ENCODE data around the gene SLAMF6. TPM values are rescaled to one million over a fixed set of nuclear protein-coding genes. Genes with fewer than 3 reads are reported as not detected.
"Not testable (repeated sequence)": the region's sequence is repeated elsewhere in the genome, so short reads cannot be mapped to it uniquely, and the experiment has no call there.

SLAMF6 gene
- total RNA-seq: 1 to 10 TPM; 1.2 to 1.5 TPM
- 1 to 10 TPM in 1 of 2 donors, not detected in 1; 1.5 TPM for polyA plus RNA-seq
- long read RNA-seq, donor 1, partial matches to known transcripts: 0 of 2 reads
- long read RNA-seq, donor 1, other reads (novel, unspliced or antisense): 2 of 2 reads
- long read RNA-seq, donor 2: 0 reads

DNA sequence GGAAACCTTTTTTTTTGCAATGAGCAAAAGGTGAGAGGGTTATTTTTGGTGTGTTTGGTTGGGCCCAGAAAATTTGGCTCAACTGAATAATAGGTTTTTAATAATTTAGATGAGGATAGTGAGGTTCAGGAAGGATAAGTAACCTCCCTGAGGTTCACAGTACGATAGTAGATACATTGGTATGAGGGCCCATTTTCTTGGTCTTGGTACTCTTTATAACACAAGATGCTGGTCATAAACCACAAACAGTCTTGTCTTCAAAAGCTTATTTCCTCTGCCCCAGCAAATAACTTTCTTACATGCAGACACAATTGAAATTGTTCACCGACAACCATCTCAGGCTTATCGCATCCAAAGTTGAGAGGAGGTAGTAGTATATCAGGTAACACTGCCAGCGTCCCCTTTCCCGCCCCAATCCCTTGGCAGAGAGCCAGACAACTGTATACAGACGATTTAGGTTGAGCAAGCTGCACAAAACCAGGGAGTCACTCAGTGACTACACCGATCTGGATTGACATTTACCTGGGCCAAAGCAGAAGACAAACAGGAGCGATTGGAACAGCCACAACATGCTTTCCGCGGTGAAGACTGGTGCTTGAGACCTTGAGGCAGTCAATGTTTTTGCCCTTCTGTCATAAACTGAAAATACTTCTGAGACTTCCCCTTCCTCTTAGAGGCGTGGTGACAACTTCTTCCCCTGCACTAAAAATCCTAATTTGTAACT lies at the start of gene SLAMF6:
Gene SLAMF6, minus strand, starts transcription at position 634 of the 724 bp plus-strand sequence. Its CDS starts 63 bp downstream, at position 571.
- Histone ChIP-seq H3K27me3 (ENCODE audit: control insufficient read depth in 1 of 2, insufficient read depth in 2 of 2, low read length in 1 of 2) (no peaks in the 10 kb centered on the region), H3K4me1 (ENCODE audit: control insufficient read depth in 1 of 2, insufficient read depth in 2 of 2, low read length in 2 of 2) (peaks cover 0 to 2% of the 10 kb centered on the region in 2 donors), H3K9me3 (ENCODE audit: control insufficient read depth, low read length) (no peaks in the 10 kb centered on the region), H3K36me3 (ENCODE audit: control insufficient read depth in 1 of 2, insufficient read depth in 2 of 2, low read length in 1 of 2) (no peaks in the 10 kb centered on the region), H3K27ac (ENCODE audit: low read depth in 1 of 2, low read length in 2 of 2) (no peak within 1 kb of the TSS), H3K4me3 (ENCODE audit: low read length in 2 of 2) (no peak within 1 kb of the TSS)
- no peak for DNase-seq
- intact Hi-C loops (cut with DNase I): no loop called here
- WGBS, 2 donors: 79 to 81% methylated on average over 11 of the region's 11 CpGs
- ATAC-seq (ENCODE audit: low FRiP score): no peak

DNA sequence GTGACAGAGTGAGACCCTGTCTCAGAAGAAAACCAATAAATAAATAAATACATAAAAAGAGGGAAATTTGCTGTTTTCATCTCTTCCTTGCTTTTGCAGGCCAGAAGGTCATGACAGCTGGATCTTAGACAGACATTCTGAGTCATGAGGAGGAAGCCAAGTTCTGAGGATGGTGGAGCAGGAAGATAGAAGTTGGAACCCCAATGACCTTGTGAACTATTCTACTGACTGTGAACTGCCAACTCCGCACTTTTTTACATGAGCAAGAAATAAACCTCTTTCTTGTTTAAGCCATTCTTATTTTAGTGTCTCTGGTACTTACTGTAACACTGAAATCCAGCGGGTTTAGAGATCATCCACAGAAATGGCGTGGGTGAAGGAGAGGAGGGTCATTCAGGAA lies 47.8 kb upstream of the SLAMF6 start:
- no peaks in the 10 kb centered on the region for H3K4me1 ChIP-seq (ENCODE audit: control insufficient read depth in 1 of 2, insufficient read depth in 2 of 2, low read length in 2 of 2)
- H3K4me3 ChIP-seq (ENCODE audit: low read length in 2 of 2): no peak overlapping the region
- no peaks in the 10 kb centered on the region for H3K27me3 ChIP-seq (ENCODE audit: control insufficient read depth in 1 of 2, insufficient read depth in 2 of 2, low read length in 1 of 2)
- H3K36me3 ChIP-seq (ENCODE audit: control insufficient read depth in 1 of 2, insufficient read depth in 2 of 2, low read length in 1 of 2): no peaks in the 10 kb centered on the region
- H3K9me3 ChIP-seq (ENCODE audit: control insufficient read depth, low read length): peaks cover 1% of the 10 kb centered on the region
- H3K27ac ChIP-seq (ENCODE audit: low read depth in 1 of 2, low read length in 2 of 2): no peak overlapping the region
- intact Hi-C loops (cut with DNase I): no loop called here
- DNase-seq (no peak), ATAC-seq (ENCODE audit: low FRiP score) (no peak)
- 80 to 82% methylated on average over 3 of the region's 3 CpGs for WGBS, 2 donors

DNA sequence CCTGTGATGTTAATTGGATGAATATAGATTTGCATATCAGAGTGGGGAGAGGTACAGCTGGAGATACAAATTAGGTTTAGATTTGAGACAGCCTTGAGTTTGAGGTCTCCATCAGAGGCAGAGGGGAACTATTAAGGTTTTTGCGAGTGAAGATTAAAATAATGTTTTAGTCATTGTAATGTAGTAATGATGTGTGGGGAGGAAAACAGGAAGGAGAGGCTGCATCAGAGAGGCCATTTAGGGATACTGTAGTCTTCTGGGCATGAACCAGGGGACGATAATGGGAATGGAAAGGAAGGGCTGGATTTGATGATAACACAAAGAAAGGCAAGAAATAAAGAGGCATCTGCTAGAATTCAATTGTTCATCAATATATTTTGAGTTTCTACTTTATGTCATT lies 46.8 kb upstream of the SLAMF6 start:
- no peak overlapping the region for H3K4me3 ChIP-seq (ENCODE audit: low read length in 2 of 2)
- H3K36me3 ChIP-seq (ENCODE audit: control insufficient read depth in 1 of 2, insufficient read depth in 2 of 2, low read length in 1 of 2): no peaks in the 10 kb centered on the region
- no peaks in the 10 kb centered on the region for H3K27me3 ChIP-seq (ENCODE audit: control insufficient read depth in 1 of 2, insufficient read depth in 2 of 2, low read length in 1 of 2)
- no peak overlapping the region for H3K27ac ChIP-seq (ENCODE audit: low read depth in 1 of 2, low read length in 2 of 2)
- intact Hi-C loops (cut with DNase I): no loop called here
- WGBS, 2 donors: 70 to 78% methylated on average over 2 of the region's 2 CpGs
- ATAC-seq (ENCODE audit: low FRiP score) (no peak), DNase-seq (no peak)
- H3K9me3 ChIP-seq (ENCODE audit: control insufficient read depth, low read length): peaks cover 1% of the 10 kb centered on the region
- no peaks in the 10 kb centered on the region for H3K4me1 ChIP-seq (ENCODE audit: control insufficient read depth in 1 of 2, insufficient read depth in 2 of 2, low read length in 2 of 2)

DNA sequence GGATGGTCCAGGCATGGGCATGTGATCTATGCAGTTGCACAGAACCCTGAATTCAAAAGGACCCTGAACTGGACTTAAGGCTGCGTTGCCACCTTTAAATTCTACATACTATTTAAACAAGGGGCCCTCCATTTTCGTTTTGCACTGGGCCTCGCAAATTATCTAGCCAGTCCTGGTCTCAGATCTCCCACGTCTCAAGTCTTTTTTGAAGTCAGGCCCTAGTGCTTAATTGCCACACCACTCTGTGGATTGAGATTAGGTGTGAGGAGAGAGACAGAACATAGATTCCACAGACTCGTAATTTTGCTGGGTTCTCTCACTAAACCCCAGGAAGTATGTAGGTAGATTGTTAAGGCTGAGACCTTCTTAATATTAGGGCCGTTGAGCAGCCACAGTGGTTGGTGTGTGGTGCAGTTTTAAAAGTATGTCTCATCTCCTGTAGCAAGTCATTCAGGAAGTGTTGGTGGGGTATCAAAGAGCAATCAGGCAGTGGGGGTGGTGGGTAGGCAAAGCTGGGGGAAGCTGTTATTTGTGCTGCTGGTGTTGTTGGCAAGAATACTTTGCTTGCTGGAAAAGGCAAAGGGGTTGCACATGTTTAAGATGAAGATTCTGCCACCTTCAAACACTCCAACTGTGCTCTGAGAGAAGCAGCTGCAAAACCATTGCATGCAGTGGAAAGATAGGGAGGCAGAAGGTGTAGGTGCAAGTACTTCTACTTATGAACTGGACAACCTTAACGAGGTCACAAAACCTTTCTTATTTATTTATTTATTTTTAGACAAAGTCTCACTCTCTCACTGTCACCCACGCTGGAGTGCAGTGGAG lies 45.0 kb upstream of the SLAMF6 start:
- Histone ChIP-seq H3K27ac (ENCODE audit: low read depth in 1 of 2, low read length in 2 of 2) (no peak overlapping the region), H3K4me3 (ENCODE audit: low read length in 2 of 2) (no peak overlapping the region), H3K27me3 (ENCODE audit: control insufficient read depth in 1 of 2, insufficient read depth in 2 of 2, low read length in 1 of 2) (no peaks in the 10 kb centered on the region), H3K36me3 (ENCODE audit: control insufficient read depth in 1 of 2, insufficient read depth in 2 of 2, low read length in 1 of 2) (no peaks in the 10 kb centered on the region), H3K4me1 (ENCODE audit: control insufficient read depth in 1 of 2, insufficient read depth in 2 of 2, low read length in 2 of 2) (no peaks in the 10 kb centered on the region), H3K9me3 (ENCODE audit: control insufficient read depth, low read length) (no peaks in the 10 kb centered on the region)
- DNase-seq (no peak), ATAC-seq (ENCODE audit: low FRiP score) (no peak)
- 47 to 52% methylated on average over 8 of the region's 8 CpGs for WGBS, 2 donors
- intact Hi-C loops (cut with DNase I): no loop called here

DNA sequence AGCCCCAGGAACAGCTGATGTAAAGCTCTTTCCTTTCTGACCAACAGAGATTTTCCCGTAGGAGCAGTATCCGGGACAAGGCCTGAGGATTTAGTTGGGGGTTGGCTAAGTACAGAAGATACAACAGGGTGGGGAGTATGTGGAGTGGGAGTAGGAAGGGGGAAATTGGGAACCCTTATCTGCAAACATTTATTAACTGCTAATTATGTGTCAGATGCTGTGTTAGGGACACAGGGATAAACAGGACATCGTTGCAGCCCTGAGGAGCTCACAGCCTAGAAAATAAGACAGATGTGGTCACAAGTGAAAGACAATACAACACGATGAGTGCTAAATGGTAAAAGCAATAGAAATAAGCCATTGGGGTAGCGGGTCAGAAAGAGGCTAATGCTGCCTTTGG lies 44.3 kb upstream of the SLAMF6 start:
- Histone ChIP-seq H3K36me3 (ENCODE audit: control insufficient read depth in 1 of 2, insufficient read depth in 2 of 2, low read length in 1 of 2) (no peaks in the 10 kb centered on the region), H3K4me3 (ENCODE audit: low read length in 2 of 2) (no peak overlapping the region), H3K4me1 (ENCODE audit: control insufficient read depth in 1 of 2, insufficient read depth in 2 of 2, low read length in 2 of 2) (no peaks in the 10 kb centered on the region), H3K9me3 (ENCODE audit: control insufficient read depth, low read length) (no peaks in the 10 kb centered on the region), H3K27me3 (ENCODE audit: control insufficient read depth in 1 of 2, insufficient read depth in 2 of 2, low read length in 1 of 2) (no peaks in the 10 kb centered on the region), H3K27ac (ENCODE audit: low read depth in 1 of 2, low read length in 2 of 2) (no peak overlapping the region)
- ATAC-seq (ENCODE audit: low FRiP score): no peak
- intact Hi-C loops (cut with DNase I): no loop called here
- 83 to 85% methylated on average over 5 of the region's 5 CpGs for WGBS, 2 donors
- no peak for DNase-seq

DNA sequence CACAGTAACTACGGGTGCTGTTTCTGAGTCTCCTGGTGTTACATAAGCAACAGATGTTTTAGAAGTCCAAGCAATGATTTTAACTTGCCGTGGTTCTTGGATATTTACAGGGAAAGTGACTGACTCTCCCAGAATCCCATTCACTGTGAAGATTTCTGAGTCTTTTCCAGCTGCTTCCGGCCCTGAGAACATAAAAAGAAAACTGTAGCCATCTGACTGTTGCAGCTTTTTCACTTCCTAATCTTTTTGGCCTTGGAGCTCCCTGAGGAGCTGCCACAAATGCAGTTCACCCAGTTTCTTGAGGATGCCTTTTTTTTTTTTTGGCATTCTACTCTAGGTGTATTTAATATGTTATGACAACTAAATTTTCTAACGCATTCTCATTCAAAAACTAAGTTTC lies 42.5 kb upstream of the SLAMF6 start:
- no peaks in the 10 kb centered on the region for H3K27me3 ChIP-seq (ENCODE audit: control insufficient read depth in 1 of 2, insufficient read depth in 2 of 2, low read length in 1 of 2)
- no peak overlapping the region for H3K4me3 ChIP-seq (ENCODE audit: low read length in 2 of 2)
- H3K4me1 ChIP-seq (ENCODE audit: control insufficient read depth in 1 of 2, insufficient read depth in 2 of 2, low read length in 2 of 2): no peaks in the 10 kb centered on the region
- H3K27ac ChIP-seq (ENCODE audit: low read depth in 1 of 2, low read length in 2 of 2): no peak overlapping the region
- no peaks in the 10 kb centered on the region for H3K36me3 ChIP-seq (ENCODE audit: control insufficient read depth in 1 of 2, insufficient read depth in 2 of 2, low read length in 1 of 2)
- intact Hi-C loops (cut with DNase I): no loop called here
- H3K9me3 ChIP-seq (ENCODE audit: control insufficient read depth, low read length): no peaks in the 10 kb centered on the region
- ATAC-seq (ENCODE audit: low FRiP score) (no peak), DNase-seq (no peak)
- WGBS, 2 donors: 67 to 69% methylated on average over 4 of the region's 4 CpGs

DNA sequence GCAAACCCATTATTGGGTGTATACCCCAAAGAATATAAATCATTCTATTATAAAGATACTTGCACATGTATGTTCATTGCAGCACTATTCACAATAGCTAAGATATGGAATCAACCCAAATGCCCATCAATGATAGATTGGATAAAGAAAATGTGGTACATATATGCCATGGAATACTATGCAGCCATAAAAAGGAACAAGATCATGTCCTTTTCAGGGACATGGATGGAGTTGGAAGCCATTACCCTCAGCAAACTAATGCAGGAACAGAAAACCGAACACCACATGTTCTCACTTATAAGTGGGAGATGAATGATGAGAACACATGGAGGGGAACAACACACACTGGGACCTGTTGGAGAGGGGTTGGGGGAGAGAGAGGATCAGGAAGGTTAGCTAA lies 40.2 kb upstream of the SLAMF6 start:
- H3K4me3 ChIP-seq (ENCODE audit: low read length in 2 of 2); H3K27ac ChIP-seq (ENCODE audit: low read depth in 1 of 2, low read length in 2 of 2); ATAC-seq (ENCODE audit: low FRiP score); H3K4me1 ChIP-seq (ENCODE audit: control insufficient read depth in 1 of 2, insufficient read depth in 2 of 2, low read length in 2 of 2); H3K27me3 ChIP-seq (ENCODE audit: control insufficient read depth in 1 of 2, insufficient read depth in 2 of 2, low read length in 1 of 2); DNase-seq; intact Hi-C loops (cut with DNase I); H3K36me3 ChIP-seq (ENCODE audit: control insufficient read depth in 1 of 2, insufficient read depth in 2 of 2, low read length in 1 of 2); H3K9me3 ChIP-seq (ENCODE audit: control insufficient read depth, low read length): not testable (repeated sequence)
- 66 to 79% methylated on average over 1 of the region's 1 CpG for WGBS, 2 donors

DNA sequence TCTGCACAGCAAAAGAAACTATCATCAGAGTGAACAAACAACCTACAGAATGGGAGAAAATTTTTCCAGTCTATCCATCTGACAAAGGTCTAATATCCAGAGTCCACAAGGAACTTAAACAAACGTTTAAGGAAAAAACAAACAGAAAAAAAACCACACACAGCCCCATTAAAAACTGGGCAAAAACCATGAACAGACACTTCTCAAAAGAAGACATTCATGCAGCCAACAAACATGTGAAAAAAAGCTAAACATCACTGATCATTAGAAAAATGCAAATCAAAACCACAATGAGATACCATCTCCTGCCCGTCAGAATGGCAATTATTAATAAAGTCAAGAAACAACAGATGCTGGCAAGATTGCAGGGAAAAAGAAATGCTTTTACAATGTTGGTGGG lies 39.7 kb upstream of the SLAMF6 start:
- H3K4me3 ChIP-seq (ENCODE audit: low read length in 2 of 2); H3K27me3 ChIP-seq (ENCODE audit: control insufficient read depth in 1 of 2, insufficient read depth in 2 of 2, low read length in 1 of 2); intact Hi-C loops (cut with DNase I); ATAC-seq (ENCODE audit: low FRiP score); H3K9me3 ChIP-seq (ENCODE audit: control insufficient read depth, low read length); H3K36me3 ChIP-seq (ENCODE audit: control insufficient read depth in 1 of 2, insufficient read depth in 2 of 2, low read length in 1 of 2); H3K27ac ChIP-seq (ENCODE audit: low read depth in 1 of 2, low read length in 2 of 2); H3K4me1 ChIP-seq (ENCODE audit: control insufficient read depth in 1 of 2, insufficient read depth in 2 of 2, low read length in 2 of 2); DNase-seq: not testable (repeated sequence)
- 75 to 76% methylated on average over 2 of the region's 2 CpGs for WGBS, 2 donors

DNA sequence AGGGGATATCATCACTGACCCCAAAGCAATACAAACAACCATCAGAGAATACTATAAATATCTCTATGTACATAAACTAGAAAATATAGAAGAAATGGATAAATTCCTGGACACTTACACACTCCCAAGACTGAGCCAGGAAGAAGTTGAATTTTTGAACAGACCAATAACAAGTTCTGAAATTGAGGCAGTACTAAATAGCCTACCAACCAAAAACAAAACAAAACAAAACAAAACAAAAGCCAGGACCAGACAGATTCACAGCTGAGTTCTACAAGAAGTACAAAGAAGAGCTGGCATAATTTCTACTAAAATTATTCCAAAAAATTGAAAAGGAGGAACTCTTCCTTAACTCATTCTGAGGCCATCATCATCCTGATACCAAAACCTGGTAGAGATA lies 37.8 kb upstream of the SLAMF6 start:
- H3K4me3 ChIP-seq (ENCODE audit: low read length in 2 of 2): no peak overlapping the region
- ATAC-seq (ENCODE audit: low FRiP score) (no peak), DNase-seq (no peak)
- no peaks in the 10 kb centered on the region for H3K4me1 ChIP-seq (ENCODE audit: control insufficient read depth in 1 of 2, insufficient read depth in 2 of 2, low read length in 2 of 2)
- H3K27ac ChIP-seq (ENCODE audit: low read depth in 1 of 2, low read length in 2 of 2): no peak overlapping the region
- no peaks in the 10 kb centered on the region for H3K27me3 ChIP-seq (ENCODE audit: control insufficient read depth in 1 of 2, insufficient read depth in 2 of 2, low read length in 1 of 2)
- intact Hi-C loops (cut with DNase I): no loop called here
- no peaks in the 10 kb centered on the region for H3K36me3 ChIP-seq (ENCODE audit: control insufficient read depth in 1 of 2, insufficient read depth in 2 of 2, low read length in 1 of 2)
- no peaks in the 10 kb centered on the region for H3K9me3 ChIP-seq (ENCODE audit: control insufficient read depth, low read length)

Measured in aorta (tissue), 5 donors.